ENCODE data around the gene KIFC3.

DNA sequence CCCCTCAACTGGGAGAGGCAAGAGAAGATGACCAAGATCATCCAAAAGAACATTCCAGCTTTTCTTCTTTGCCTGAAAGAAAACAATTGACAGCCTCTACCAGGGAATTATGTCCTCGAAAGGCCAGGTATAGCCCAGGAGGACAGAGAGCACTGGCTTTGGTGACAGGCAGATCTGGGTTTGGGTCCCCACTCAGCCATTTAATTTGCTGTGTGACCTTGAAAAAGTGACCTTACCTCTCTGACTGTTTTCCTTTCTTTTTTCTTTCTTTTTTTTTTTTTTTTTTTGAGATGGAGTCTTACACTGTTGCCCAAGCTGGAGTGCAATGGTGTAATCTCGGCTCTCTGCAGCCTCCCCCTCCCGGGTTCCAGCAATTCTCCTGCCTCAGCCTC, 27.7 kb upstream of the KIFC3 start:
- TF ChIP-seq, protein P1, sequence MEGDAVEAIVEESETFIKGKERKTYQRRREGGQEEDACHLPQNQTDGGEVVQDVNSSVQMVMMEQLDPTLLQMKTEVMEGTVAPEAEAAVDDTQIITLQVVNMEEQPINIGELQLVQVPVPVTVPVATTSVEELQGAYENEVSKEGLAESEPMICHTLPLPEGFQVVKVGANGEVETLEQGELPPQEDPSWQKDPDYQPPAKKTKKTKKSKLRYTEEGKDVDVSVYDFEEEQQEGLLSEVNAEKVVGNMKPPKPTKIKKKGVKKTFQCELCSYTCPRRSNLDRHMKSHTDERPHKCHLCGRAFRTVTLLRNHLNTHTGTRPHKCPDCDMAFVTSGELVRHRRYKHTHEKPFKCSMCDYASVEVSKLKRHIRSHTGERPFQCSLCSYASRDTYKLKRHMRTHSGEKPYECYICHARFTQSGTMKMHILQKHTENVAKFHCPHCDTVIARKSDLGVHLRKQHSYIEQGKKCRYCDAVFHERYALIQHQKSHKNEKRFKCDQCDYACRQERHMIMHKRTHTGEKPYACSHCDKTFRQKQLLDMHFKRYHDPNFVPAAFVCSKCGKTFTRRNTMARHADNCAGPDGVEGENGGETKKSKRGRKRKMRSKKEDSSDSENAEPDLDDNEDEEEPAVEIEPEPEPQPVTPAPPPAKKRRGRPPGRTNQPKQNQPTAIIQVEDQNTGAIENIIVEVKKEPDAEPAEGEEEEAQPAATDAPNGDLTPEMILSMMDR (IDR thresholded peaks at IDR 0.05), result no peak
- TF ChIP-seq POLR2A (IDR thresholded peaks at IDR 0.05), result no peak
